Measurements from ENCODE around the gene ZBTB26. TPM values are rescaled to one million over a fixed set of nuclear protein-coding genes. Genes with fewer than 3 reads are reported as not detected.

The ZBTB26 gene
- total and polyA plus RNA-seq, 8 donors, result 1.5 to 14.7 (median 6.1) TPM

- peaks cover 2 to 23% (median 18%) of the 10 kb centered on the region in 4 donors for H3K36me3 ChIP-seq
- peak overlapping the region; percentile 72 to 95 (median 84) for H3K4me3 ChIP-seq
- intact Hi-C loops (cut with DNase I; ENCODE audit: low total_unique reads), result no loop called here
- H3K9me3 ChIP-seq, result no peaks in the 10 kb centered on the region
- no peaks in the 10 kb centered on the region for H3K27me3 ChIP-seq
- H3K27ac ChIP-seq, result peak overlapping the region; percentile 94 to 97 (median 95)
- TF ChIP-seq EP300 (IDR thresholded peaks at IDR 0.05) (no peak), POLR2A (IDR thresholded peaks at IDR 0.05) (no peak), CTCF (IDR thresholded peaks at IDR 0.05) (no peak), POLR2AphosphoS5 (IDR thresholded peaks at IDR 0.05) (no peak)
- WGBS, 5 donors, result 5 to 10% (median 6%) methylated on average over 17 of the region's 17 CpGs
- DNase-seq, result peak in 1 of 2 donors; percentile 55
- peaks cover 29 to 63% (median 52%) of the 10 kb centered on the region in 4 donors for H3K4me1 ChIP-seq
Observed at GRCh38 chr9:122941582-122942234, 10.4 kb upstream of the ZBTB26 start.

DNA sequence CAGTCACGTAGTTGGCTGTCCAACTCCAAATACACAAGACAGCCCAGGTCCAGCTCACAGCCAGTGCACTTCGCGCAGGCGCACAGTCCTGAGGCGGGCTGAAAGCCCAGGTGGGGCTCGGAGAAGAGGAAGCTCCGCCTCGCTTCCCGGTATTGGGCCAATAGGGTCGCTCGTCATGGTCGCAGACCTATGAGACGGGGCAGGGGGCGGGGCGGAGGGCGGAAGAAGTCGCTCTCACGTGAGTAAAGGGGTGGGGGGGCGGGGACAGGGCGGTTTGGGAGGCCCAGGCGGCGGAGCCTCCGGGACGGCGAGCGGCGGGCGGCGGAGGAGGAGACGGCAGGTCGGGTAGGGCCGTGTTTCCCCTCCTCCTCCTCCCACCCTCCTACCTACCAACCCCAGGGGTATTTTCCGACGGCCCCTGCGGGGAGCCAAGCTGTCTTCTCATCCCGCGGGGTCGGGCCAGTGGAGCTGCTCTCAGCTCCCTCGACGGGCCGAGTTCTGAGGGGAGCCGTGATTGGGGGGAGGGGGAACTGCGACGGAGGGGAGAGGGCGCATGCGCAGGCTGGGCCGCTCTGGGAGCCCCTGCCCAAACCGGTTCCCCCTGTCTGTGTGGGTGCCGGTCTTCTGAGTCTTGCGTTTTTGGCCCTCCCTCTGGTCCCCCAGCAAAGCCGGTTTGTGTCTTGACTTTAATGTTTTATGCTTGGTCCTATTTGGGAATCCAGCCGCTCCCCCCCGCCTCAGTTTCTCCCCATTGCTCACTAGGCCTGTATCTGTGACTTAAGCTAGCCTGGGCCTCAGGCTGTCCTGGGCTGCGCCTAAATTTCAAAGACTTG lies 9.7 kb upstream of the ZBTB26 start, which contains the start of gene RABGAP1:
Gene RABGAP1 (plus strand): TSS at position 272 of the 833 bp plus-strand sequence. CDS start 16,040 bp downstream, outside the sequence.
- peak within 1 kb of the TSS; percentile 72 to 95 (median 84) for H3K4me3 ChIP-seq
- WGBS, 5 donors, result 0 to 1% (median 0%) methylated on average over 7 to 54 of the region's 54 CpGs
- peaks cover 23 to 56% (median 44%) of the 10 kb centered on the region in 4 donors for H3K4me1 ChIP-seq
- TF ChIP-seq CTCF (IDR thresholded peaks at IDR 0.05) (no peak), EP300 (IDR thresholded peaks at IDR 0.05) (no peak), POLR2AphosphoS5 (IDR thresholded peaks at IDR 0.05) (peak; percentile 12 to 84 (median 75)), POLR2A (IDR thresholded peaks at IDR 0.05) (peak in 1 of 4 donors; percentile 70)
- peaks cover 6 to 28% (median 24%) of the 10 kb centered on the region in 4 donors for H3K36me3 ChIP-seq
- intact Hi-C loops (cut with DNase I; ENCODE audit: low total_unique reads), result no loop called here
- peak; percentile 100 for DNase-seq
- H3K27ac ChIP-seq, result peak within 1 kb of the TSS; percentile 94 to 97 (median 95)
- H3K9me3 ChIP-seq, result no peaks in the 10 kb centered on the region
- no peaks in the 10 kb centered on the region for H3K27me3 ChIP-seq

- Histone ChIP-seq H3K4me1 (peaks cover 17 to 50% (median 39%) of the 10 kb centered on the region in 4 donors), H3K9me3 (no peaks in the 10 kb centered on the region), H3K27me3 (no peaks in the 10 kb centered on the region), H3K27ac (peak overlapping the region; percentile 77 to 96 (median 95)), H3K4me3 (peak overlapping the region; percentile 72 to 95 (median 84)), H3K36me3 (peaks cover 6 to 28% (median 24%) of the 10 kb centered on the region in 4 donors)
- no peak for DNase-seq
- WGBS, 5 donors, result 31 to 38% (median 33%) methylated on average over 5 to 6 of the region's 6 CpGs
- intact Hi-C loops (cut with DNase I; ENCODE audit: low total_unique reads), result no loop called here
- no peak for TF ChIP-seq EP300 (IDR thresholded peaks at IDR 0.05)
- no peak for TF ChIP-seq POLR2A (IDR thresholded peaks at IDR 0.05)
- TF ChIP-seq POLR2AphosphoS5 (IDR thresholded peaks at IDR 0.05), result no peak
- TF ChIP-seq CTCF (IDR thresholded peaks at IDR 0.05), result no peak
Observed at GRCh38 chr9:122940454-122940748, 9.1 kb upstream of the ZBTB26 start.

- Histone ChIP-seq H3K9me3 (no peaks in the 10 kb centered on the region), H3K27ac (no peak overlapping the region), H3K27me3 (no peaks in the 10 kb centered on the region), H3K4me1 (peaks cover 11 to 42% (median 33%) of the 10 kb centered on the region in 4 donors), H3K36me3 (peaks cover 6 to 28% (median 24%) of the 10 kb centered on the region in 4 donors), H3K4me3 (no peak overlapping the region)
- no peak for DNase-seq
- 82 to 91% (median 91%) methylated on average over 4 of the region's 4 CpGs for whole genome bisulfite sequencing, 5 donors
- TF ChIP-seq POLR2AphosphoS5 (IDR thresholded peaks at IDR 0.05), result no peak
- TF ChIP-seq POLR2A (IDR thresholded peaks at IDR 0.05), result no peak
- no peak for TF ChIP-seq CTCF (IDR thresholded peaks at IDR 0.05)
- no peak for TF ChIP-seq EP300 (IDR thresholded peaks at IDR 0.05)
- intact Hi-C loops (cut with DNase I; ENCODE audit: low total_unique reads), result no loop called here
Observed at GRCh38 chr9:122939601-122940000, 8.3 kb upstream of the ZBTB26 start.
